Measurements from ENCODE around the gene TBX4.
"Not testable (repeated sequence)": the region's sequence is repeated elsewhere in the genome, so short reads cannot be mapped to it uniquely, and the experiment has no call there.

Gene TBX4

GRCh38 chr17:61492759-61493526, 40.7 kb downstream of the TBX4 start:
- no peak overlapping the region for H3K27ac ChIP-seq
- H3K9ac ChIP-seq (ENCODE audit: insufficient read length) = no peak overlapping the region
- TF ChIP-seq FOXP2 (optimal IDR thresholded peaks at IDR 0.05; ENCODE audit: control extremely low read depth, extremely low read length, insufficient read depth) (no peak), EZH2 (IDR thresholded peaks at IDR 0.05) (no peak), POLR2AphosphoS5 (IDR thresholded peaks at IDR 0.05; ENCODE audit: borderline replicate concordance, low read depth, low read length) (no peak)

DNA sequence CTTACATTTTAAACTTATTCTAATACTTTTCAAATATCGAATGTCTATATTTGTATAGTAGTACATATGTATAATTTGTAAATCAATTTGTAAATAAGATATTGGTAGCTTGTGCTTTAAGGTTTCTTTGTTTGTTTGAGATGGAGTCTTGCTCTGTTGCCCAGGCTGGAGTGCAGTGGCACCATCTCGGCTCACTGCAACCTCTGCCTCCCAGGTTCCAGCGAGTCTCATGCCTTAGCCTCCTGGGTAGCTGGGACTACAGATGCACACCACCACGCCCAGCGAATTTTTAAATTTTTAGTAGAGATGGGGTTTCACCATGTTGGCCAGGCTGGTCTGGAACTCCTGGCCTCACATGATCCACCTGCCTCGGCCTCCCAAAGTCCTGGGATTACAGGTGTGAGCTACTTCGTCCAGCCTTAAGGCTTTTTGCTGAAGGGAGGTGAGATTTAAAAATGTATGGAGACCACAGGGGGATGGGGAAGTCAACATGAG, 41.7 kb downstream of the TBX4 start:
- H3K4me3 ChIP-seq; H3K36me3 ChIP-seq (ENCODE audit: insufficient read depth, low read length); DNase-seq (ENCODE audit: low read depth, low spot score); H3K9me3 ChIP-seq (ENCODE audit: low read depth, low read length); H3K9ac ChIP-seq (ENCODE audit: insufficient read length); H3K27ac ChIP-seq: not testable (repeated sequence)

More at GRCh38 chr17:61492759-61493526, 40.7 kb downstream of the TBX4 start:
- no peak for DNase-seq (ENCODE audit: low read depth, low spot score)
- no peaks in the 10 kb centered on the region for H3K36me3 ChIP-seq (ENCODE audit: insufficient read depth, low read length)
- H3K4me3 ChIP-seq = no peak overlapping the region
- H3K9me3 ChIP-seq (ENCODE audit: low read depth, low read length) = no peaks in the 10 kb centered on the region

DNA sequence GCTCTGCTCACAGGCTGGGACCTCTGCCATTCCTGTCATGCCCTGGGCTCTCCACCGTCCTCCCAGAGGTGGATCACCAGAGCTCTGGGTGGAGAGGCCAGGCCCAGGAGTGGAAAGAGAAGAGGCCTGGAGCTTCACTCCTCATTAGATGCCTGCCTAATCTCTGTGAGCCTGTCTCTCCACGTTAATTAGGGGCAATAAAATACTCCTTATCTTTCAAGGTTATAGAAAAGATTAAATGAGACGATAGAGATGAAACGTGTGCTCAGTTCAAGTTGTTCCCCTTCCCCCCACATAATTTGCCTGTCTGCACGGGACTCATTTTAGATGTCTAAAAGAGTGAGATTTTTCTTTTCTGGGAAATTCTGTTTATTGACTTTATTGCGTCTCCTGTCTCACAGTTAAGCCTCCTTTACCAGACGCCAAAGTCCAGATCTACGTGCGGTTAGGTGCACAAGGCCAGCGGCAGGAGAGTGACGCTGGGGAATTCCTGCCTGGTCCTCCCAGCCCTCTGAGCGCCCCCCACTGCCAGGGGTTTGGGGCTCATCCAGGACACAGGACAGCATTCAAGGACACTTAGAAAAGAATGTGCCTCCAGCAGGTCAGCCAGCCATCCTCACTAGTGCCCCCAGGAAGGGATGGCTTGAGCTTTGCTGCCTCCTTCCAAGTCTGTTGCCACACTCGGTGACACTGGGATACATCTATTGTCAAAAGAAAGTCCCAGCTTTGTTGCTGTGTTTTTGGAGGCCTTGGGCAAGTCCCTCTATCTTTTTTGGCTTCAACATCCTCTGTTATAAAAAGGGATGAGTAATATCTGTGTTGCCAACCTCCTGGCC, 42.3 kb downstream of the TBX4 start:
- no peak overlapping the region for H3K9ac ChIP-seq (ENCODE audit: insufficient read length)
- no peak overlapping the region for H3K4me3 ChIP-seq

GRCh38 chr17:61495161-61495857, 43.1 kb downstream of the TBX4 start:
- no peak for DNase-seq (ENCODE audit: low read depth, low spot score)
- TF ChIP-seq POLR2AphosphoS5 (IDR thresholded peaks at IDR 0.05; ENCODE audit: borderline replicate concordance, low read depth, low read length) (no peak), FOXP2 (optimal IDR thresholded peaks at IDR 0.05; ENCODE audit: control extremely low read depth, extremely low read length, insufficient read depth) (no peak), EZH2 (IDR thresholded peaks at IDR 0.05) (no peak)
- Histone ChIP-seq H3K9me3 (ENCODE audit: low read depth, low read length) (no peaks in the 10 kb centered on the region), H3K4me3 (no peak overlapping the region), H3K9ac (ENCODE audit: insufficient read length) (no peak overlapping the region), H3K36me3 (ENCODE audit: insufficient read depth, low read length) (no peaks in the 10 kb centered on the region), H3K27ac (no peak overlapping the region)

More for the DNA sequence above, 42.3 kb downstream of the TBX4 start:
- DNase-seq (ENCODE audit: low read depth, low spot score) = no peak
- no peaks in the 10 kb centered on the region for H3K36me3 ChIP-seq (ENCODE audit: insufficient read depth, low read length)
- no peak overlapping the region for H3K27ac ChIP-seq
- TF ChIP-seq FOXP2 (optimal IDR thresholded peaks at IDR 0.05; ENCODE audit: control extremely low read depth, extremely low read length, insufficient read depth) (no peak), EZH2 (IDR thresholded peaks at IDR 0.05) (no peak), POLR2AphosphoS5 (IDR thresholded peaks at IDR 0.05; ENCODE audit: borderline replicate concordance, low read depth, low read length) (no peak)
- H3K9me3 ChIP-seq (ENCODE audit: low read depth, low read length) = no peaks in the 10 kb centered on the region

DNA sequence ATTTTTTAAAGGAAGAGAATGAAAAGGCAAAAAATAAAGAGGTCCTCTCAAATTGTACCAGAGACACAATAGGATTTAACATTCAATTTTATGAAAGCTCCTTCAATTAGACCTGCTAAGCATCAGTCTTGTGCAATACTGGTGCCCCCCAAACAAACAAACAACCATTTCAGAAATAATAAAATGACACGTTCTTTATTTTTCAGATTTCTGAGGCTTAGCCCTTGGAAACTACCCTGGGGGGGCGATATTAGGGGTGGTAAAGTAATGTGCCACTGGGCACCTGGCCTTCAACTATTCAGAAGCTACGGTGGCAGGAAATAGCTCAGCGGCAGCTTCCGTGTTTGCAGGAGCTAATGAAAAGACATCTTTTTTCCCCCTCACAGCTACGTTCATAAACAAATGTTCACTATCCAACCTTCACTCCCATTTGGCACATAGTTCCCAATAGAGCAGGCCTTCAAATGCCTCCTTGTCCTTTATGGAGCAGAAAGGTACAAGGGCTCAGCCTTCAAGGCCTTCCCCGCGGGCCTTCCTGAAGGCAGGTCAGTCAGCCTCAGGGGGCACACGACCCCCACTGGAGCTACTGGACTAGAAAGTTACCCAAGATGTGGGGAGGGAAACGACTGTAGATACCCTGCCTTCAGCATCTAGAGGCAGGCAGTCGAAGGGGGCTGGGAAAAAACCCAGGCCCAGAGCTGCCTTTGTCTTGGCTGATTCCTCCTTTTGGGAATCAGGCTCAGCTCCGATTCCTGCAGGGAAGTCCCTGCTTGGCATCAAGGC, 44.1 kb downstream of the TBX4 start:
- no peak for DNase-seq (ENCODE audit: low read depth, low spot score)
- no peak overlapping the region for H3K4me3 ChIP-seq
- TF ChIP-seq EZH2 (IDR thresholded peaks at IDR 0.05) = no peak
- TF ChIP-seq POLR2AphosphoS5 (IDR thresholded peaks at IDR 0.05; ENCODE audit: borderline replicate concordance, low read depth, low read length) = no peak
- no peak for TF ChIP-seq FOXP2 (optimal IDR thresholded peaks at IDR 0.05; ENCODE audit: control extremely low read depth, extremely low read length, insufficient read depth)
- no peak overlapping the region for H3K9ac ChIP-seq (ENCODE audit: insufficient read length)
- H3K36me3 ChIP-seq (ENCODE audit: insufficient read depth, low read length) = no peaks in the 10 kb centered on the region
- no peaks in the 10 kb centered on the region for H3K9me3 ChIP-seq (ENCODE audit: low read depth, low read length)
- H3K27ac ChIP-seq = no peak overlapping the region

- Histone ChIP-seq H3K36me3 (ENCODE audit: insufficient read depth, low read length) (no peaks in the 10 kb centered on the region), H3K4me3 (no peak overlapping the region), H3K9me3 (ENCODE audit: low read depth, low read length) (no peaks in the 10 kb centered on the region), H3K9ac (ENCODE audit: insufficient read length) (no peak overlapping the region), H3K27ac (no peak overlapping the region)
- DNase-seq (ENCODE audit: low read depth, low spot score) = no peak
- TF ChIP-seq EZH2 (IDR thresholded peaks at IDR 0.05) (no peak), FOXP2 (optimal IDR thresholded peaks at IDR 0.05; ENCODE audit: control extremely low read depth, extremely low read length, insufficient read depth) (no peak), POLR2AphosphoS5 (IDR thresholded peaks at IDR 0.05; ENCODE audit: borderline replicate concordance, low read depth, low read length) (no peak)
These were observed 44.9 kb downstream of the TBX4 start for GRCh38 chr17:61496957-61497653.
